IPS-18a (cell line): ENCODE measurements around the gene CUL1.
"Not testable (repeated sequence)": the region's sequence is repeated elsewhere in the genome, so short reads cannot be mapped to it uniquely, and the experiment has no call there.

Experiments
- H3K27ac ChIP-seq: one replicate; pipeline ENCODE4 v1.5.1; 2013; ENCODE audit warnings: low read length
- H3K27me3 ChIP-seq: one replicate; pipeline ENCODE4 v1.6.1; 2013; ENCODE audit warnings: mild to moderate bottlenecking, low read length; ENCODE audit not compliant: control insufficient read depth, insufficient read depth
- H3K36me3 ChIP-seq: one replicate; pipeline ENCODE4 v1.6.1; 2013; ENCODE audit warnings: low read depth, low read length; ENCODE audit not compliant: control insufficient read depth
- H3K4me1 ChIP-seq: one replicate; pipeline ENCODE4 v1.6.1; 2013; ENCODE audit warnings: low read depth, low read length; ENCODE audit not compliant: control insufficient read depth
- H3K4me3 ChIP-seq: one replicate; pipeline ENCODE4 v1.5.1; 2013; ENCODE audit warnings: low read length
- H3K9ac ChIP-seq: one replicate; pipeline ENCODE4 v1.6.1; 2013; ENCODE audit warnings: mild to moderate bottlenecking, low read length, moderate library complexity
- H3K9me3 ChIP-seq: one replicate; pipeline ENCODE4 v1.6.1; 2013; ENCODE audit warnings: low read depth, low read length; ENCODE audit not compliant: control insufficient read depth

Gene CUL1

GRCh38 chr7:148698007-148698396, 701 bp upstream of the CUL1 start:
- Histone ChIP-seq H3K4me1 (peaks cover 42% of the 10 kb centered on the region), H3K9me3 (no peaks in the 10 kb centered on the region), H3K27ac (peak overlapping the region; percentile 12), H3K27me3 (peaks cover 7% of the 10 kb centered on the region), H3K4me3 (peak overlapping the region; percentile 88), H3K36me3 (no peaks in the 10 kb centered on the region), H3K9ac (peak overlapping the region; percentile 85)

DNA sequence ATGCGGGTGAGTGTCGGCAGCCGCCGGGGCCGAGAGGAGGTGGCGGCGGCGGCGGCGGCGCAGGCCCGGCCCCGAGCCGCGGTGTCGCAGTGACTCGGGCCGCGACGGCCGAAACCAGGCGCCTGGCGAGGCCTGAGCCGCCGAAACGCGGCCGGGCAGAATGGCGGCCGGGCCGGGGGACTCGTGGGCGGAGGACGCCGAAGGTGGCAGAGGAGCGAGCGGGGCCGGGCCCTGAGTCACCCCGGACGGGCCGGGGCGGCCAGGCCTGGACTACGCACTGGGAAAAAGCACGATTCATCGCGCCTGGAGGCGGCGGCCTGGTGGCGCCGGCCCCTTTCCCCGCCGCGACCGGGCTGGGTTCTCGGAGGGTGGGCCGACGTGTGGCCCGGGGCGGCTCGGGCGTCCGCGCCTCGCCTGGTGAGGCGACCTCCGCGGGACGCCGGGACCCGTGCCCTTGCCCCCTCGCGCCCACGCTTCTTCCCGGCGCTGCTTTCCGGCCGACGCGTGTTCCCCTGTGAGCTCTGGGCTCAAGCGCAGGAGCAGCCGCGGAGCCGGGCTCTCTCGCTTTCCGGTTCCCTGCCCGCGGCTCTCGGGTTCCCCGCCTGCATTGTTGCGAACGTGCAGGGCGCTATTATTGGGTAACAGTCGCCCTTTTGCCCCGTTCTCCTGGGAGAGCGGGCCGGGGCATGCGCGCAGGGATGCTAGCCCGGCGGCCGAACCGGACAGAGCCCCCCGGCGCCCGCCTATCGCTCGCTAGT, 500 bp downstream of the CUL1 start:
- H3K4me1 ChIP-seq = peaks cover 48% of the 10 kb centered on the region

GRCh38 chr7:148699782-148700629, 1.3 kb downstream of the CUL1 start:
- Histone ChIP-seq H3K27me3 (peaks cover 7% of the 10 kb centered on the region), H3K27ac (peak overlapping the region; percentile 88), H3K9ac (peak overlapping the region; percentile 85), H3K4me1 (peaks cover 56% of the 10 kb centered on the region), H3K36me3 (no peaks in the 10 kb centered on the region), H3K4me3 (peak overlapping the region; percentile 88), H3K9me3 (no peaks in the 10 kb centered on the region)

More for the DNA sequence above, 500 bp downstream of the CUL1 start:
- H3K27ac ChIP-seq = peak overlapping the region; percentile 88
- peak overlapping the region; percentile 88 for H3K4me3 ChIP-seq
- H3K9ac ChIP-seq = peak overlapping the region; percentile 85
- no peaks in the 10 kb centered on the region for H3K36me3 ChIP-seq
- peaks cover 7% of the 10 kb centered on the region for H3K27me3 ChIP-seq
- H3K9me3 ChIP-seq = no peaks in the 10 kb centered on the region

DNA sequence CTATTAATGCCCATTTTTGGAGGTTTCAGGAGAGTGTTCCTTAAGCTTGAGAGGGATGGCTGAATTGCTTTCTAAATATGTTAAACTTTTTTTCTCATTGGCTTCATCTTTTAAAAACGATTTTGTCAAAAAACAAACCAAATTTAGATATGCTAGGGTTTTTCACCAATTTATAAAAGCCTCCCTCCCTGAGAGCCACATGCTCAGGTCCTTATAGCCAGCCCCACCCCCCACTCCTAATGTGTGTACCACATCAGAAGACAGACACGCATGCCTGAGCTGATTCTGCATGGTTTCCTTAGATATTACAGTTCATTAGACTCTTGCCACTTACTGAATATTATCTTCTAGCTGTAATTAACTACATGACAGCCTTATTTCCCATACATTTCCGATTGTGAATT, 2.0 kb downstream of the CUL1 start:
- Histone ChIP-seq H3K4me1 (peaks cover 63% of the 10 kb centered on the region), H3K4me3 (peak overlapping the region; percentile 88), H3K27ac (peak overlapping the region; percentile 88), H3K36me3 (no peaks in the 10 kb centered on the region), H3K9me3 (no peaks in the 10 kb centered on the region), H3K9ac (peak overlapping the region; percentile 85), H3K27me3 (peaks cover 7% of the 10 kb centered on the region)

- Histone ChIP-seq H3K4me3 (peak overlapping the region; percentile 88), H3K36me3 (no peaks in the 10 kb centered on the region), H3K4me1 (peaks cover 69% of the 10 kb centered on the region), H3K27me3 (peaks cover 7% of the 10 kb centered on the region), H3K9ac (no peak overlapping the region), H3K27ac (no peak overlapping the region), H3K9me3 (no peaks in the 10 kb centered on the region)
These were observed 2.7 kb downstream of the CUL1 start for GRCh38 chr7:148701414-148701813.

DNA sequence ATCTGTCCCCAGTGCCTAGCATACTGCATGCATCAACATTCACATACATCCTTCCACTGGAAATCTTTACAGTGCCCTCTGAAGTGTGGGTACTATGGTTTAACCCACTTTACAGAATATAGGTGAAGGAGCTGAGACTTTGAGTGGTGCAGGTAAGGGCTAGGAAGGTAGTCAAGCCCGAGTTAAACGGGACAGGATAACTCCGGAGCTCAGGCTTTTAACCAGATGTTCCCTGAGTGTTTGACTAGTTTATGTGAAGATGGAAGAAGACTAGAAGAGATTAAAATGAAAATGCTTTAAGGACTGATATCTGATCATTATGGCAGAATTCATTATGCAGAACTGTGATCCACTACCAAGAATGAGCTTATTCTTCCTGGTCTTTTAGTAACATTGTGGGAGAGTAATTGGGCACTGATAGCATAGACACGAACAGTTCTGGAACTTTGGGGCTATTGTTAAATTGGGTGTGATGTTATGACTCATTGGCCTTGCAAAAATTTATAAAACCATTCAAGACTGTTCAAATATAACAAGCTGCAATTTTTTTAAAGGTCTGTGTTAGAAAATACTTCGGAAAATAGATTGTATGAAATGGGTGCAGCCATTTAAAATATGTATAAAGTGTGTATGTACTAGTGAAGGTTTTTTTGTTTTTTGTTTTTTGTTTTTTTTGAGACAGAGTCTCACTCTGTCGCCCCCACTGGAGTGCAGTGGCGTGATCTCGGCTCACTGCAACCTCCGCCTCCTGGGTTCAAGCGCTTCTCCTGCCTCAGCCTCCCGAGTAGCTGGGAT, 4.4 kb downstream of the CUL1 start:
- no peak overlapping the region for H3K27ac ChIP-seq
- H3K9me3 ChIP-seq = no peaks in the 10 kb centered on the region
- H3K4me1 ChIP-seq = peaks cover 60% of the 10 kb centered on the region
- H3K4me3 ChIP-seq = no peak overlapping the region
- no peaks in the 10 kb centered on the region for H3K36me3 ChIP-seq
- H3K9ac ChIP-seq = no peak overlapping the region
- no peaks in the 10 kb centered on the region for H3K27me3 ChIP-seq

- H3K36me3 ChIP-seq, H3K27ac ChIP-seq, H3K27me3 ChIP-seq, H3K4me3 ChIP-seq, H3K9me3 ChIP-seq, H3K9ac ChIP-seq: not testable (repeated sequence)
- peaks cover 66% of the 10 kb centered on the region for H3K4me1 ChIP-seq
These were observed 4.9 kb downstream of the CUL1 start for GRCh38 chr7:148703671-148703962.

GRCh38 chr7:148704189-148704588, 5.5 kb downstream of the CUL1 start:
- Histone ChIP-seq H3K27me3 (no peaks in the 10 kb centered on the region), H3K9ac (no peak overlapping the region), H3K36me3 (no peaks in the 10 kb centered on the region), H3K4me1 (peaks cover 71% of the 10 kb centered on the region), H3K27ac (no peak overlapping the region), H3K4me3 (no peak overlapping the region), H3K9me3 (no peaks in the 10 kb centered on the region)

GRCh38 chr7:148704970-148705369, 6.3 kb downstream of the CUL1 start:
- Histone ChIP-seq H3K36me3 (no peaks in the 10 kb centered on the region), H3K9ac (no peak overlapping the region), H3K27ac (no peak overlapping the region), H3K9me3 (no peaks in the 10 kb centered on the region), H3K4me3 (no peak overlapping the region), H3K4me1 (peaks cover 71% of the 10 kb centered on the region), H3K27me3 (no peaks in the 10 kb centered on the region)

DNA sequence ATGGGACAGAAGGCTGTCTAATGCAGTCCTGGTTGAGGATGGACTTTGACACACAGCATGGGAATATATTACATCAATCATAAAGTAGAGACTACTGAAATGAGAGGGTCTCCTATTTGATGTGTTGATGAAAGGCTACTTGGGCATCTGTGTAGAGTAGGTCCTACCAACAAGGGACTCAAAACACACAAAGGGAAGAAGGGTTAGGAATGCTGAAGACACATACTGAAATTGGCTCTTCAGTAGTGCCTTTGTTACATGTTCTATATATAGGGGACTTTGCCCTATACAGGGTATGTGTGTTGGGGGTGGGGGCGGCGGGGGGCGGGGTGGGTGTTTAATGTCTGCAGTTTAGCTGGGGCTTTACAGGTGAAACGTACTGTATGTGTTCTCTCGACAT, 7.7 kb downstream of the CUL1 start:
- H3K9ac ChIP-seq = no peak overlapping the region
- H3K27me3 ChIP-seq = no peaks in the 10 kb centered on the region
- H3K9me3 ChIP-seq = no peaks in the 10 kb centered on the region
- H3K4me1 ChIP-seq = peaks cover 59% of the 10 kb centered on the region
- no peak overlapping the region for H3K27ac ChIP-seq
- H3K36me3 ChIP-seq = no peaks in the 10 kb centered on the region
- no peak overlapping the region for H3K4me3 ChIP-seq

DNA sequence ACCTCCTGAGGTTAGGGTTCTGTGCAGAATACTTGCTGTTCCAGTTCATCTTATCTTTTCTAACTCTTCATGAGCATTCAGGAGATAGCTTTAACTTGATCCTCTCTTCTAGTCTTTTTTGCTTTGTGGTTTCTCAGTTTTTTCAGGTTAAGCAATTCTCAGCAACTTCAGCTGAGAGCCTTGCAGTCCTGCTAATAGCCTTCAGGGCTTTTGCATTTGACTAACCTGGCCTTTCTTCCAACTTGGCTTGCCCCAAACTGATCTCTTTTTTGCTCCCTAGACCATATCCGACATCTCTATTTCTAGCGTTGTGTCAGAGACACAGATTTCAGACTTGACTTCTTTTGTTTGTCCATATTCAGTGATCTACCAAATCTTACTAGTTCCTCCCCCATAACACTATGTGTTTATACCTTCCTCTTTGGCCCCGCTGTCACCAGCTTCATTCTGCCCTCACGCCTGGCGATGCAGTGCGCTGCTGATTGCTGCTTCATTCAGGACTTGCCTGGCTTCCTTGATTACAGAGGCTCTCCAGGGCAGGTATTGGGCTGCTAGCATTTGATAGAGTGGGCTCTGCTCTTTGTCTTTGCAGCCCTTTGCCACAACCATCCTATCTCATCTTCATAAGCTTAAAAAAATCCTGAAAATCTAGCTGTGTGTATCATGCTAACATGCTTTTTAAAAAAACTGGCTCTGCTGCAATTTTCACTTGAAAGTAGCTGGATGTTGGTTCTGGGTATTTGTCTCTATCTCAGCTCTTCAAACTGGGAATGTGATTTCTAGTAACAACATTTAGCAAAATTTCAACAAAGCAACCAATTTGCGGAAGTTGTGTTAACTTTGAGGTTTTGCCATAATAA, 9.6 kb downstream of the CUL1 start:
- Histone ChIP-seq H3K36me3 (no peaks in the 10 kb centered on the region), H3K9ac (no peak overlapping the region), H3K9me3 (no peaks in the 10 kb centered on the region), H3K4me1 (peaks cover 42% of the 10 kb centered on the region), H3K27me3 (no peaks in the 10 kb centered on the region), H3K4me3 (no peak overlapping the region), H3K27ac (no peak overlapping the region)
